Prostate gland (tissue), 2 donors: ENCODE results near the gene DNPH1. TPM values are rescaled to one million over a fixed set of nuclear protein-coding genes. Genes with fewer than 3 reads are reported as not detected.

Experiments
- DNase-seq: peaks from one replicate; pipeline ENCODE4 v3.0.0-alpha.2; 2019; ENCODE audit warnings: low spot score
- H3K27ac ChIP-seq, 2 donors: fragments of 200-600 bp; sonication (generic); 2 replicates each; pipeline ENCODE4 v1.5.1; 2017 to 2019
- H3K27me3 ChIP-seq: fragments of 200-600 bp; sonication (generic); replicated peaks from 2 replicates; pipeline ENCODE4 v1.5.1; 2019; ENCODE audit not compliant: insufficient read depth
- H3K36me3 ChIP-seq, 2 donors: fragments of 200-600 bp; sonication (generic); 1 replicate in 1 of 2; 2 replicates in 1 of 2; pipeline versions ENCODE4 v1.5.1 to v1.8.1; 2017 to 2019
- H3K4me1 ChIP-seq: fragments of 200-600 bp; sonication (generic); replicated peaks from 2 replicates; pipeline ENCODE4 v1.5.1; 2019
- H3K4me3 ChIP-seq, 2 donors: fragments of 200-600 bp; sonication (generic); 2 replicates each; pipeline ENCODE4 v1.5.1; 2017 to 2019
- H3K9me3 ChIP-seq: fragments of 200-600 bp; sonication (generic); 2 replicates; pipeline ENCODE4 v1.5.1; 2017
- POLR2A ChIP-seq: fragments of 450-650 bp; IDR thresholded peaks from one replicate; pipeline ENCODE4 v1.6.1; 2016; ENCODE audit warnings: antibody characterized with exemption, mild to moderate bottlenecking
- POLR2AphosphoS5 ChIP-seq: sonication (generic); formaldehyde crosslinking; IDR thresholded peaks from one replicate; pipeline ENCODE4 v1.6.1; 2017; ENCODE audit warnings: antibody characterized with exemption
- WGBS: methylation state at CpG from one replicate; pipeline ENCODE4 v1.1.5; 2018; 5-methylcytosine and 5-hydroxymethylcytosine counted together
- intact Hi-C: fragments of 100-400 bp; cut with DNase I; formaldehyde crosslinking; loops from one replicate; pipeline ENCODE4 v1.14.2; 2022
- total RNA-seq, 2 donors: library from RNA; depleted of rRNA; stranded (reverse); fragments of >200 nt; gene quantifications; one replicate each; pipeline ENCODE4 v1.1.0, GENCODE V29; 2016
- TF ChIP-seq, protein P1 (sequence below), 4 experiments: fragments of 200-600 bp in 2 of 4; fragments of 450-650 bp in 2 of 4; sonication (generic) in 2 of 4; IDR thresholded peaks; 1 replicate in 3 of 4; 2 replicates in 1 of 4; pipeline ENCODE4 v1.5.1; 2016 to 2019; ENCODE audit warnings: antibody characterized with exemption in 4 of 4, mild to moderate bottlenecking in 2 of 4, moderate library complexity in 2 of 4

Gene DNPH1
- total RNA-seq, 2 donors from 2014 or later: 40.3 to 138 TPM

DNA sequence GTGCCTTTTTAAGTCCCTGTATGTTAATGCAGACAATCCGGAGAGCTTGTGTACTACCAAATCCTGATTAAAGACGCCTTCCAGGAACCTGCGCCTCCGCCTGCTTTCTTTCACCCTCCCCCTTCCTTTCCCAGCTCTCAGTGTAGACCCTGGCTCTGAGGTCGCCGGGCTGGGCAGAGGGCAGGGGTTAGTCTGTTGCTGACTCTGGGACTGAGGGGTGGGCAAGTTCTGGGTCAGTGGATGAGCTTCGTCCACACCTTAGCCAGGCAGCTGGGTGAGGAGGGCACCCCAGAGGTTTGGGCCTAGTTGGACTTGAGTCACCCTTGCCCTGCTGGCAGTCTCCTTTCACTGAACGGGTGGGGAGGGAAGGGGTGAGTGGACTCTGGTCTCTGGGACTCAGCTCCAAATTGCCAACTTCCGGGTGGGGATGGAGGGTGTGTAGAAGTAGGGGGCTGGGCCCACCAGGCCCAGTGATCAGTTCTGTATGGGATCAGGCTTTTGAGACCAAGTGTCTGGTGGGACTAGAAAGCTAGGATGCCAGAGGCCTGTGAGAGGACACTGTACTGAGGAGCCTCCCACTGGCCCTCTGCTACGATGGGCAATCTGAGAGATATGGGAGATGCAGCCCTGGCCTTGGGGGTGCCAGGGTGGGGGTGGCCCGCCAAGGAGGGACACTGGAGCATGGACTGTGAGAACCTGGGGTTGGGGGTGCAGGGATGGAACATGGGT is 47.5 kb upstream of the DNPH1 start:
- TF ChIP-seq, protein P1, sequence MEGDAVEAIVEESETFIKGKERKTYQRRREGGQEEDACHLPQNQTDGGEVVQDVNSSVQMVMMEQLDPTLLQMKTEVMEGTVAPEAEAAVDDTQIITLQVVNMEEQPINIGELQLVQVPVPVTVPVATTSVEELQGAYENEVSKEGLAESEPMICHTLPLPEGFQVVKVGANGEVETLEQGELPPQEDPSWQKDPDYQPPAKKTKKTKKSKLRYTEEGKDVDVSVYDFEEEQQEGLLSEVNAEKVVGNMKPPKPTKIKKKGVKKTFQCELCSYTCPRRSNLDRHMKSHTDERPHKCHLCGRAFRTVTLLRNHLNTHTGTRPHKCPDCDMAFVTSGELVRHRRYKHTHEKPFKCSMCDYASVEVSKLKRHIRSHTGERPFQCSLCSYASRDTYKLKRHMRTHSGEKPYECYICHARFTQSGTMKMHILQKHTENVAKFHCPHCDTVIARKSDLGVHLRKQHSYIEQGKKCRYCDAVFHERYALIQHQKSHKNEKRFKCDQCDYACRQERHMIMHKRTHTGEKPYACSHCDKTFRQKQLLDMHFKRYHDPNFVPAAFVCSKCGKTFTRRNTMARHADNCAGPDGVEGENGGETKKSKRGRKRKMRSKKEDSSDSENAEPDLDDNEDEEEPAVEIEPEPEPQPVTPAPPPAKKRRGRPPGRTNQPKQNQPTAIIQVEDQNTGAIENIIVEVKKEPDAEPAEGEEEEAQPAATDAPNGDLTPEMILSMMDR (IDR thresholded peaks at IDR 0.05): no peak
- TF ChIP-seq POLR2AphosphoS5: no peak
- TF ChIP-seq POLR2A: no peak
- no peaks in the 10 kb centered on the region for H3K9me3 ChIP-seq
- H3K36me3 ChIP-seq: no peaks in the 10 kb centered on the region
- peaks cover 4% of the 10 kb centered on the region for H3K27me3 ChIP-seq
- WGBS: 86% methylated on average over 11 of the region's 11 CpGs
- H3K4me3 ChIP-seq: no peak overlapping the region
- DNase-seq: no peak
- no peak overlapping the region for H3K27ac ChIP-seq
- intact Hi-C loops: no loop called here
- no peaks in the 10 kb centered on the region for H3K4me1 ChIP-seq

DNA sequence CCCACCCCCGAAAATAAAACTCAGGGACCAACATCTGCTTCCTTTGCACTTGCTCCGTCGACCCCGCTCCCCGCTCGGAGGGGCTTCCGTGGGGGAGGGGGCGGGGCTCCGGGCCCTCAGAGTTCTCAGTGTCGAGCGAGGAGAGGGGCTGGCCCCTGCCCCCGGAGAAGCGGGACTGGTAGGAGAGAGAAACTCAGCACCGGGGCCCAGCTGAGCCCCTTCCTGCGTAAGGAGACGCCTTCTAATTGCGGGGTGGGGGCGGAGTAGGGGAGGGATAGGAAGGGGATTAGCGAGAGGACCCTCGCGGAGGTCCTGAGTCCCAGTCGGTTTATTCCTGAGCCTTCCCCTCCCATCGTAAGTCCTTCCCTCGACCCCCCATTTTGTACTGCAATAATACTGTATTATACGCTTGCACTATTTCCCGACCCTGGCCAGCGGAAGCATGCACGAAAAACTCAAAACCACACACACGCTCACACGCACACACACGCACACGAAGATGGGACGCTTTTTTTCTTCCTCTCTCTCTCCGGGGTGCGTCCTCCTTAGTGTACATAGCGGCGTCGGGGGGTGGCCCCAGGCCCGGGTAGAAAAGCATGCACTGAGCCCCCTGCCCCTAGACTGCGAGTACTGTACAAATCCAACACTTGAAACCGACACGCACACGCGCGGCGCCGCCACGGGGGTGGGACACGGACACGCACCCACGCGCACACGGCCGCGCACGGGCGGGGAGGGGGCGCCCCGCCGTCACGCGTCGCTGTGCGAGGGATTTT is 46.7 kb upstream of the DNPH1 start:
- 26% methylated on average over 61 of the region's 64 CpGs for WGBS
- peaks cover 4% of the 10 kb centered on the region for H3K27me3 ChIP-seq
- H3K4me1 ChIP-seq: no peaks in the 10 kb centered on the region
- intact Hi-C loops: no loop called here
- no peaks in the 10 kb centered on the region for H3K9me3 ChIP-seq
- H3K4me3 ChIP-seq: peak overlapping the region in 1 of 2 donors; percentile 37
- H3K36me3 ChIP-seq: no peaks in the 10 kb centered on the region
- DNase-seq: no peak
- H3K27ac ChIP-seq: no peak overlapping the region
- TF ChIP-seq POLR2AphosphoS5 (no peak), POLR2A (no peak)
- TF ChIP-seq, protein P1 (IDR thresholded peaks at IDR 0.05): no peak

DNA sequence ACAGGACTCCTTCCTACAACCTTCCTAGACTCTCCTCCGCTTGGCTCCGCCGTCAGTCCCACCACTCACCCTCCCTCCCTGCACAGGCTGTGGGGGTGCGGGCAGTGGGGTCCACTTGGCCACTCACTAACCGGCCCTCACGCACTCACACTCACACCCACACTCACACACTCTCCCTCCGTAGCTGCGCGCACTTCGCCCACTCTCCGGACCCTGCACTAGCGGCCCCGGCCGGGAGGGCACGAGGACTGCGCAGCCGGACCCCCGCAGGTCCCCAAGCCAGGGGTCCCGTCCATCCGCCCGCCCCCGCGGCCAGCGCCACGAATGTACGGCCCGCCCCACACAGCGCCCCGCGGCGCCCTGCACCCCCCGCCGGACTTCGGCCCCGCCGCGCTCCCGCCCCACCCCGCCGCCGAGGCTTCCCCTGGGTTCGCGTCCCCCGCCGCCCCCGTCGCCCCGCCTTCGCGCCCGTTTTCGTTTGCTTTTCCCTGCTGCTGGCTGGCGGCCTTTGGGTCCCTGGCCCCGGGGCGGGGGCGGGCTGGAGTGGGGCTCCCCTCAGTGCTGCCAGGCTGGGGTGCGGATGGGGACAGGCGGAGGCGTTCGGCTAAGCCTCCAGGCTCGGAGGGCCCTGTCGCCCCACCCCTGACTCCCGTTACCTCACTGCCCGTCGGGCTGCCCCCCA is 45.8 kb upstream of the DNPH1 start:
- no peak for DNase-seq
- intact Hi-C loops: no loop called here

DNA sequence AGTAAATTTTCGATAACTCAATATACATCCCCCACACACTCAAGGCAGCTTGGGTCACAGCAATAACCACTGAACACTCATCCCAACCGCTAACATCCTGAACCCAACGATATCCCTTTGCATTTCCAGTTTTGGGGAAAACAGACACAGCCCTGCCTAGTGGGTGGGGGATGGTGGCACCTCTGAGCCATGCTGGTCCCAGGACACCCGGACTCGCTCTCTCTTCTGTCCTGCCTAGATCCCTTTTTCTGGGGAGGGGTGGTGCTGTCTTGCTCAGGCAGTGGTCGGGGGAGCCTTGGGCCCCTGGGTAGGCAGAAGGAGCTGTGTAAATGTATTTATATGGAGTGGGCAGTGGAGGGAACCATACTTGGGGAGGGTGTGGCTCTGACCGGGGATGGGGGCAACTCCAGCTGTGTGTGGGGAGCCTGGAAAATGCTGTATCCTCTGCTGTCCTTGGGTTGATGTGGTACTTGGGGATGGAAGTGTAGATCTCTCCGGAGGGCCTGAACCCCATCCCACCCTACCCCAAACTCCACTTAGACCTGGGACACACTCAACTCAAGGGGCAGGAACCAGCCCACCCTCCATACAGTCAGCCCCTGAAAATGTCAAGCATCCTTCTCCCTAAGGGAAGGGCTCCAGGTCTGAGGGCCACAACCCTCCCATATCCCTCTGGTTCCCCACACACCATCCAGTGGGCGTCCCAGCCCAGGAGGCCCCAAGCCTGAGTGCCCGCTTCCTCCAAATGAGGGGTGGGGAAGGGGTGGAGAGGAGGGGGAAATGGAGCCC is 45.0 kb upstream of the DNPH1 start:
- no peak for DNase-seq
- H3K4me3 ChIP-seq: no peak overlapping the region
- no peaks in the 10 kb centered on the region for H3K36me3 ChIP-seq
- no peak overlapping the region for H3K27ac ChIP-seq
- intact Hi-C loops: no loop called here
- H3K9me3 ChIP-seq: no peaks in the 10 kb centered on the region
- peaks cover 4% of the 10 kb centered on the region for H3K27me3 ChIP-seq
- peaks cover 5% of the 10 kb centered on the region for H3K4me1 ChIP-seq
- TF ChIP-seq POLR2A: no peak
- no peak for TF ChIP-seq POLR2AphosphoS5
- TF ChIP-seq, protein P1 (IDR thresholded peaks at IDR 0.05): no peak
- 82% methylated on average over 10 of the region's 10 CpGs for WGBS

More for the DNA sequence above, 45.8 kb upstream of the DNPH1 start:
- Histone ChIP-seq H3K36me3 (no peaks in the 10 kb centered on the region), H3K9me3 (no peaks in the 10 kb centered on the region), H3K27ac (no peak overlapping the region), H3K27me3 (peaks cover 4% of the 10 kb centered on the region), H3K4me3 (peak overlapping the region; percentile 18 to 37), H3K4me1 (no peaks in the 10 kb centered on the region)
- 5% methylated on average over 63 of the region's 65 CpGs for WGBS
- no peak for TF ChIP-seq POLR2A
- TF ChIP-seq POLR2AphosphoS5: no peak
- TF ChIP-seq, protein P1 (IDR thresholded peaks at IDR 0.05): no peak
